OCI-M2 (cell line): ENCODE data around the gene FRS3.
"Not testable (repeated sequence)": the region's sequence is repeated elsewhere in the genome, so short reads cannot be mapped to it uniquely, and the experiment has no call there.

Experiments used
- DNase-seq: peaks from one replicate; lab custom pipeline; 2025; ENCODE audit not compliant: unreplicated experiment; lab: John Stamatoyannopoulos, UW

Gene FRS3, protein sequence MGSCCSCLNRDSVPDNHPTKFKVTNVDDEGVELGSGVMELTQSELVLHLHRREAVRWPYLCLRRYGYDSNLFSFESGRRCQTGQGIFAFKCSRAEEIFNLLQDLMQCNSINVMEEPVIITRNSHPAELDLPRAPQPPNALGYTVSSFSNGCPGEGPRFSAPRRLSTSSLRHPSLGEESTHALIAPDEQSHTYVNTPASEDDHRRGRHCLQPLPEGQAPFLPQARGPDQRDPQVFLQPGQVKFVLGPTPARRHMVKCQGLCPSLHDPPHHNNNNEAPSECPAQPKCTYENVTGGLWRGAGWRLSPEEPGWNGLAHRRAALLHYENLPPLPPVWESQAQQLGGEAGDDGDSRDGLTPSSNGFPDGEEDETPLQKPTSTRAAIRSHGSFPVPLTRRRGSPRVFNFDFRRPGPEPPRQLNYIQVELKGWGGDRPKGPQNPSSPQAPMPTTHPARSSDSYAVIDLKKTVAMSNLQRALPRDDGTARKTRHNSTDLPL

DNA sequence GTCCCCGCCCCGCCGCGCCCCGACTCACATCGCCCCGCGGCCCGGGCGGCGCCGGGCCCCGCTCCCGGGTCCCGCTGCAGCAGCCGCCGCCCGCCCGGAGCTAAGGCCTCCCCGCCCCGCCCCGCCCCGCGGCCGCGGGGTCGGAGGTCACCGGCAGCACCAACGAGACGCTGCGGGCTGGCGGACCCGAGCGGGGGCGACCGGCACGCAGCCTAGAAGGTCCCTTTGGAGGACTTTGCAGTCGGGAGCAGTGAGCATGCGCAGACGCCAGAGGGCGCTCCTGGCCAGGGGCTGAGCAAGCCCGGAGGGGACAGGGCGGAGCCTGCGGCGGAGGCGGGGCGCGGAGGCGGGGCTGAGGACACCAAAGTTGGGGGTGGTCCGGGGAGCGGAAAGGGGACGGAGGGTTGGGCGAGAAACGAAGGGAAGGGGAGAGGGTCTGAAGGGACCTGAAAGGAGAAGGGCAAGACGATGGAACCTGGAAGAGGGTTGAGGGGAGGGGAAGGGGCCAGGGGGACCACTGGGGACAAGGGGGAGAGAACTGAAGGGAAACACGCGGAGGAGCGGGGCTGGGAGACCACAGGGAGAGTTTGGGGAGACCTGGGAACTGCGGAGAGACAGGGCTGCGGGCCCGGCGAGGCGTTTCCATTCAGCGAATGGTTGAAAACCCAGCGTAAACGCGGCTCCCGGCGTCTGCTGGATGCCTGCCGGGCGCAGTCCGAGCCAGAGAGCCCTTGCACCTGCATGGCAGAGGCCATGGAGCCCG is at the start of gene FRS3:
Gene FRS3 (minus strand): TSS at position 113 of the 763 bp plus-strand sequence. CDS start 2,913 bp downstream, outside the sequence.
- peak; percentile 85 for DNase-seq

DNA sequence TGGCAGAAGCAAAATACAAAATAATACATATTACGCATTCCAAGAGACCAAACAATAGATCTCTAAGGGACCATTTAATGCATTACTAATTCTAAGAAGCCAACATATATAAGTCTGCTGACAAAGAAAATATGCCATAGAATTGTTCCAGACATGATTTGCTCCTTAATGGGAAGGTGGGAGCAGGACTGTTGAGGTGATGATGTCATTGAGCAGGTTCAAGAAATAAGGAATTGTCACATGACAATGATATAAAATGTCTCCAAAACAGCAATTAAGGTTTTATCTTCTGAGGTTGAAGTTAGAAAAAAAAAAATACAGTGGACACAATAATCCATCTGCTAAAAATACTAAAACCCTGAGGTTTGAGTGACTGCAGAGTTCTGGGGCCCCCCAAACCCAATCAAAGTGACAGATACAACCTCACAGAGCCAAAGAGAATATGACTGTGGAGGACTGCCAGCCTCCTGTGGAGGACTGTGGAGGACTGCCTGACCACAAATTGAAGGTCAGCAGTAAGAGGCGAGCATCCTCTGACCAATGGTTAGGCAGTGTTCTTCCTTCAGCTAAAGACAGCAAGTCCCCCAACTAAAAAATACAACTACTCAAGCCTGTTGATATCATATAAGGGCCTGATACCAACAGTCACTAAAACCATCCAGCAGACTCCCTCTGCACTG is 46.8 kb upstream of the FRS3 start:
- DNase-seq = no peak

GRCh38 chr6:41824571-41825569 is 45.2 kb upstream of the FRS3 start:
- DNase-seq = no peak

- no peak for DNase-seq
These were observed 43.5 kb upstream of the FRS3 start for GRCh38 chr6:41823178-41823577.

DNA sequence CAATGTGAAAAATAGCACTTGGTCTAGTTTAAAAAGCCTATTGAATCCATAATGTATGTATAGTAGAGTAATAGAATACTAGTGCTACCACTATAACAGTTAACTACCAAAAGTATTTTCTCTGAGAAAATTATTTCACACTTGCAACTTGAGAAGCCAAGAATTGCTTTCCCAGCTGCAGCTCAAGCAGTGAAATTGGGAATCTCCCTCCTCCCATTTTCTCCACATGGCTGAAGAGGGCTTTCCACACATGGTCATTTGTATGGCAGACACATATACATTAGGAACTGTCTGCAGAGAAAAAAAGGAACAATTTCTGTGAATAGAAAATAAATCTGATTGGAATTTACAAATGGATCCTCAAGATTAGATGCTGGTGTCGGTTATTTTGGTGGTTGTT is 42.3 kb upstream of the FRS3 start:
- no peak for DNase-seq

GRCh38 chr6:41821266-41821665 is 41.6 kb upstream of the FRS3 start:
- DNase-seq = no peak

DNA sequence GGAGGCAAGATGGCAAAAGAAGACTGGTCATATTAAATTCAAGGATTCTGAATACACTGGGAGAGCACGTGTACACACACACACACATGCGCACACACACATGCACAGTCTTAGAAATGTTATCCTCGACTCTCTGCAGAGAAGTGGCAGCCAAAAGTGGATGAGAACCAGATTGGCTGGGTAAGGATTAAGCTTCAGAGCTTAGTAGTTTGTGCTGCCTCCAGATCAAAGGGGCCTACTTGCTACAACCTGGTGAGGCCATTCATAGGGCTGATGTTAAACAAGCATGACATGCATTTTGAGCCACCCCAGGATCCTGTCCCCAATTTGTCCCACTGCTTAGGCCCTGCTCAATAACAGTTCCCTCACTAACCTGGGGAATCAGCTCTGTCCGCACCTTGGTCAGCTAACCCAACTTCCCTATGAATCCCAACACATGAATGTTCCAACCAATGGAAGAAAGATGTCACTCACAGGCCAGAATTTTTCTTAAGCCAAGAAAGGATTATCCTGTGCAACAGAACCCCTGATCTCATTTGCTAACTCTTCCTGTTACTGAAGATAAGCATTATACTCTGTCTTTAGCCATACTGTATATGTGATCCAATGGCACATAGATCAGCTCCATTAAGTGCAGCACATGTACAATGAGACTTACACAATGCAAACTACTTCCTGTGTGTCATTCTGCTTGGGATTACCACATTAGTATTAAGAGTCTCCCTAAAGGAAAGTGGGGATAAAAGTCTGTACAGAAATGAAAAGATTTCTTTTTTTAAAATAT is 38.8 kb upstream of the FRS3 start:
- DNase-seq = peak; percentile 63

DNA sequence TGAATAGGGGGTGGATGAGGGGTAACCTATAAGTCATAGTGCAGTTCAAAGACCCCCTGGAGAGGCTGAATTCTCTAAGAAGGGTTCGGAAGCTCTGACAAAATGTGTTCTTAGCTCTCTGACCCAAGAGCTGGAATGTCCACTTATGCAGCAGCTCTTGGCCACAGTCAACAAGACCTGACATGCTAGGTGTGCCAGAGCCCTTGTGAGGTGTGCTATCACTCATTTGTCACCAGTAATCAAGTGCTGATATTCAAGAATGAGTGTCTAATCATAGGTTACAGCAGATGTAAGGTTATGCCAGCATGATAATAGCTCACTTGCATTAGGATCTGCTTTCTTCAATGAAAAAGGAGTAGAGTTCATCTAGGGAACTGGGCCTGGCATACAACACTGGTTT is 35.9 kb upstream of the FRS3 start:
- DNase-seq = no peak

GRCh38 chr6:41814629-41815028 is 34.9 kb upstream of the FRS3 start:
- no peak for DNase-seq

DNA sequence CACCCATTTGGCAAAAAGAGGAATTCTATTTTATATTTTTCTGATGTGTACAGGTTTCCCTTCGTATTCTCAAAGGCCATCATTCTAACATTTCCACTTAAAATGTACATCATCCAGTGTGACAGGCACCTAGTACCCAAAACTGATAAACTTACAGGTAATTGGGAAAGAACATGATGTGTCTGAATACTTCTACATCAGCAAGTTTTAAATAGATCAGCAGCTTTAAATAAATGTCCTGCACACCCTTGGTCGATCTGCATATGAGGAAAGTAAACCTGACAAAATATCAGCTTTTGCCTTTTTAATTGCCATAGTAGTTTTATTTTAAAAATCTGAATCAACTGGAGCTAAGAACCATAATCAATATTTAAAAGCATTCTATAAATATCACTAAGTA is 34.3 kb upstream of the FRS3 start:
- no peak for DNase-seq

- no peak for DNase-seq
These were observed 33.8 kb upstream of the FRS3 start for GRCh38 chr6:41813469-41813868.

DNA sequence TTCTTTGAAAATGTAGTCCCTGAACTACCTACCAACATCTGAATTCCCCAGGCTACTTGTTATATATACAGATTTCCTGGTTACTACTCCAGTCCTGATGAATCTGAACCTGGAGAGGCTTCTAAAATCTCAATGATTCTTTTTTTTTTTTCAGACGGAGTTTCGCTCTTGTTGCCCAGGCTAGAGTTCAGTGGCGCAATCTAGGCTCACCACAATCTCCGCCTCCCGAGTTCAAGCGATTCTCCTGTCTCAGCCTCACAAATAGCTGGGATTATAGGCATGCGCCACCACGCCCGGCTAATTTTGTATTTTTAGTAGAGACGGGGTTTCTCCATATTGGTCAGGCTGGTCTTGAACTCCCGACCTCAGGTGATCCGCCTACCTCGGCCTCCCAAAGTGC is 32.2 kb upstream of the FRS3 start:
- not testable (repeated sequence) for DNase-seq

DNA sequence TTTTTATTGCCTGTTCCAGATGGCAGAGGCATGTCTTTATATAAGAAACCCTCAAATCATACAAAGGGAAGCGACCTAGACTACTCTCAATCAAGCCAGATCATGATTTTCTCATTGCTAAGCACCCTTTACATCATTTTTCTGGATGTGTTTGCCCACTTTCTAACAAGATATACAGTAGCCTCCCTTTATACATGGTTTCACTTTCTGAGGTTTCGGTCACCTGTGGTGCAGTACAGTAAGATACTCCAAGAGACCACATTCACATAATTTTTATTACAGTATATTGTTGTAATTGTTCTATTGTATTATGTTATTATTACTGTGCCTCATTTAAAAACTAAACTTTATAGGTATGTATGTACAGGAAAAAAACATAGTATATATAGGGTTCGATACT is 31.4 kb upstream of the FRS3 start:
- no peak for DNase-seq

- no peak for DNase-seq
These were observed 26.4 kb upstream of the FRS3 start for GRCh38 chr6:41805830-41806774.

GRCh38 chr6:41801380-41801779 is 21.7 kb upstream of the FRS3 start:
- DNase-seq = no peak

DNA sequence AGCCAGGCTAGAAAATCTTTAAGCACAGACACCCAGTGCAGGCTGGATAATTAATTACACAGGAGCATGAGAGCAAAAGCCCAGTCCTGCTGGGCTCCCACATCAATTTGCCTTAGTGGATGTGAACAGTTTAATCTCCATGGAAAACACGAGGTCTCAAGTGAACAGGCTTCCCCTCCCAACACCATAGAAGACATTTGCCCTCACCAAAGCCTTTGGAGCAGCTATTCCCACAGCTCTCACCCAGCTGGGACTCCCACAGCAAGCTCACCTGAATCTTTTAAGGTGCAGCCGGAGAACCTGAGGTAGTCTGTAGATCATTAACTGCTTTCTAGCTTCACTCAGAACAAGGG is 19.8 kb upstream of the FRS3 start:
- DNase-seq = no peak

DNA sequence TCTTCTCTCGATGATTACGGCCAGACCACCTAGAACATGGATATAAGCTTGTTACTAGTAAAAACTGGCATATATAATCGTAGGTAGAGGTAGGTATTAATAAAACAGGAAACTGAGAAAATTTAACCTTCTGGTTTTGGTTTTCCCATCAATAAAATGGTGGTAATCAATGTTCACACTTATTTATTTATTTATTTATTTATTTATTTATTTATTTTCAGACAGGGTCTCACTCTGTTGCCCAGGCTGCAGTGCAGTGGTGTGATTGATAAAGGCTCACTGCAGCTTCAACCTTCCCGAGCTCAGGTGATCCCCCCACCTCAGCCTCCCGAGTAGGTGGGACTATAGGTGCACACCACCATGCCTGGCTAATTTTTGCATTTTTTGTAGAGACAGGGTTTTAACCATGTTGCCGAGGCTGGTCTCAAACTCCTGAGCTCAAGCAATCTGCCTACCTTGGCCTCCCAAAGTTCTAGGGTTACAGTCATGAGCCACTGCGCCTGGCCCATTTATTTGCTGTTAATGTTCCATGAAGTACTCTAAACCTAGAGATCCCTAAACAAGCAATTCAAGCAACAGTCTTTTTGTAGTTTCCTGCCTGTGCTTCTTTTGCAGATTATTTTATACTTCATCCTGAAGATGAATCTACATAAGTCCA is 19.3 kb upstream of the FRS3 start:
- DNase-seq = no peak

DNA sequence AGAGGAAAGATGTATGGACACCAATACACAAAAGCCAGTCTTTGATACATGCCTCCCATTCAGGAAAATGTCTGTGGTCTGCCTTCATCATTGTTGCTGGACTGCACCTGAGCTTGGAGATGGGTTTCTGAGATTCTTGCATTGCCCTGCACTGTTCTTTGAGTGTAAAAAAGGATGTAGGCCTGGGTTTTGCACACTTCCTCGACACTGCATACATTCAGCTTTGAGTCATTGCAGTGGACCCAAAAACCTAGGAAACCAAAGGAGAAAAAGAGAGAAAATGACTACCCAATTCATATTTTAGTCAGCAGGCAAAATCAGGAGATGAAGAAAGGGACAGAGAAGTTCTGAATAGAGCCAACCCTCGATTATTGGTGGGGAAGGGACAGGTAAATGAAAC is 16.8 kb upstream of the FRS3 start:
- DNase-seq = no peak
